GM23338 (cell line): ENCODE data around the gene RESP18. TPM values are rescaled to one million over a fixed set of nuclear protein-coding genes. Genes with fewer than 3 reads are reported as not detected.

Experiments
- ATAC-seq: fragments of 200-7000 bp; cut with Tn5 transposase; 3 replicates; pipeline ENCODE4 v1.9.1; 2020
- DNase-seq: peaks from one replicate; pipeline ENCODE4 v3.0.0-alpha.2; 2015; ENCODE audit warnings: low spot score
- H2AFZ ChIP-seq: fragments of 200-600 bp; sonication (generic); 2 replicates; pipeline ENCODE4 v1.8.0; 2016; ENCODE audit warnings: antibody characterized with exemption, mild to moderate bottlenecking, moderate library complexity
- H3F3A ChIP-seq: fragments of 200-600 bp; sonication (generic); replicated peaks from 2 replicates; pipeline ENCODE4 v1.8.0; 2017; ENCODE audit warnings: antibody characterized with exemption, mixed run types, low read depth
- H3K27ac ChIP-seq: fragments of 200-600 bp; sonication (generic); 2 replicates; pipeline ENCODE4 v1.6.1; 2016; ENCODE audit warnings: low read depth
- H3K27me3 ChIP-seq: fragments of 200-600 bp; sonication (generic); 2 replicates; pipeline ENCODE4 v1.8.0; 2016; ENCODE audit warnings: mild to moderate bottlenecking, mixed run types, moderate library complexity; ENCODE audit not compliant: insufficient read depth
- H3K36me3 ChIP-seq: fragments of 200-600 bp; sonication (generic); 2 replicates; pipeline ENCODE4 v1.8.0; 2016; ENCODE audit warnings: mild to moderate bottlenecking; ENCODE audit not compliant: insufficient read depth
- H3K4me1 ChIP-seq: fragments of 200-600 bp; sonication (generic); 2 replicates; pipeline ENCODE4 v1.8.0; 2016; ENCODE audit warnings: mild to moderate bottlenecking, moderate library complexity; ENCODE audit not compliant: insufficient read depth
- H3K4me2 ChIP-seq: fragments of 200-600 bp; sonication (generic); 2 replicates; pipeline ENCODE4 v1.7.1; 2017; ENCODE audit warnings: mixed run types
- H3K4me3 ChIP-seq: fragments of 200-600 bp; sonication (generic); 2 replicates; pipeline ENCODE4 v1.6.1; 2016; ENCODE audit warnings: mixed run types
- H3K79me2 ChIP-seq: fragments of 200-600 bp; sonication (generic); replicated peaks from 2 replicates; pipeline ENCODE4 v1.8.0; 2017; ENCODE audit warnings: mild to moderate bottlenecking; ENCODE audit not compliant: insufficient read depth
- H3K9me2 ChIP-seq: fragments of 200-600 bp; sonication (generic); 2 replicates; pipeline ENCODE4 v1.8.0; 2017; ENCODE audit not compliant: insufficient read depth
- H4K20me1 ChIP-seq: fragments of 200-600 bp; sonication (generic); replicated peaks from 2 replicates; pipeline ENCODE4 v1.8.0; 2017; ENCODE audit warnings: mild to moderate bottlenecking; ENCODE audit not compliant: insufficient read depth
- H3K27ac Mint-ChIP-seq: 2 replicates; pipeline ENCODE4 v1.8.0; 2020; ENCODE audit warnings: inconsistent platforms, mild to moderate bottlenecking, moderate library complexity, mixed read lengths
- H3K27me3 Mint-ChIP-seq: 3 replicates; pipeline ENCODE4 v1.8.0; 2022; ENCODE audit warnings: low read depth, mild to moderate bottlenecking, moderate library complexity, mixed read lengths, inconsistent platforms; ENCODE audit not compliant: insufficient read depth, poor library complexity
- H3K36me3 Mint-ChIP-seq: 3 replicates; pipeline ENCODE4 v1.8.0; 2021; ENCODE audit warnings: low read depth, mild to moderate bottlenecking, inconsistent platforms, moderate library complexity, mixed read lengths
- H3K4me1 Mint-ChIP-seq: 3 replicates; pipeline ENCODE4 v1.8.0; 2020; ENCODE audit warnings: mild to moderate bottlenecking, inconsistent platforms, mixed read lengths
- H3K4me3 Mint-ChIP-seq: 3 replicates; pipeline ENCODE4 v1.8.0; 2021; ENCODE audit warnings: moderate library complexity, mild to moderate bottlenecking, inconsistent platforms, mixed read lengths
- H3K9me3 Mint-ChIP-seq: 3 replicates; pipeline ENCODE4 v1.8.0; 2020; ENCODE audit warnings: moderate library complexity, mild to moderate bottlenecking, inconsistent platforms, mixed read lengths
- CREB1 ChIP-seq: fragments of 250-450 bp; sonication (Bioruptor Pico); IDR thresholded peaks from 2 replicates; pipeline ENCODE4 v1.5.0; 2020; ENCODE audit warnings: low read depth, mild to moderate bottlenecking, moderate library complexity
- CTCF ChIP-seq, 2 experiments: fragments of 200-600 bp in 1 of 2; sonication (generic) in 1 of 2; conservative IDR thresholded peaks; 2 replicates each; pipeline versions ENCODE4 v1.5.1 to v1.6.1; 2016 to 2017; ENCODE audit warnings: antibody characterized with exemption in 2 of 2, low read depth in 2 of 2, mild to moderate bottlenecking in 2 of 2, moderate library complexity in 1 of 2
- ETS1 ChIP-seq: IDR thresholded peaks from 2 replicates; pipeline ENCODE4 v1.6.1; 2016; ENCODE audit warnings: antibody characterized with exemption
- EZH2 ChIP-seq: fragments of 200-600 bp; sonication (generic); IDR thresholded peaks from one replicate; pipeline ENCODE4 v1.8.0; 2017; ENCODE audit warnings: antibody characterized with exemption, mild to moderate bottlenecking, low read depth; ENCODE audit not compliant: unreplicated experiment
- EZH2phosphoT487 ChIP-seq: fragments of 200-600 bp; sonication (generic); IDR thresholded peaks from one replicate; pipeline ENCODE4 v1.8.1; 2018; ENCODE audit warnings: antibody characterized with exemption; ENCODE audit not compliant: unreplicated experiment
- JUNB ChIP-seq: IDR thresholded peaks from one replicate; pipeline ENCODE4 v1.6.1; 2016; ENCODE audit warnings: antibody characterized with exemption; ENCODE audit not compliant: unreplicated experiment
- NANOG ChIP-seq: IDR thresholded peaks from 2 replicates; pipeline ENCODE4 v1.6.1; 2016; ENCODE audit warnings: antibody characterized with exemption, borderline replicate concordance
- POLR2AphosphoS5 ChIP-seq: IDR thresholded peaks from 2 replicates; pipeline ENCODE4 v1.6.1; 2016; ENCODE audit warnings: antibody characterized with exemption, low read depth
- REST ChIP-seq: IDR thresholded peaks from one replicate; pipeline ENCODE4 v1.6.1; 2018; ENCODE audit warnings: antibody characterized with exemption; ENCODE audit not compliant: unreplicated experiment
- STAT1 ChIP-seq: IDR thresholded peaks from one replicate; pipeline ENCODE4 v1.6.1; 2016; ENCODE audit warnings: antibody characterized with exemption; ENCODE audit not compliant: unreplicated experiment
- ZNF114 ChIP-seq: fragments of 250-450 bp; sonication (Bioruptor Pico); IDR thresholded peaks from 2 replicates; pipeline ENCODE4 v1.5.0; 2020; ENCODE audit warnings: mild to moderate bottlenecking, moderate library complexity
- ZNF331 ChIP-seq: fragments of 250-450 bp; sonication (Bioruptor Pico); IDR thresholded peaks from 2 replicates; pipeline ENCODE4 v1.5.0; 2020; ENCODE audit warnings: low read depth, mild to moderate bottlenecking, moderate library complexity
- ZNF462 ChIP-seq: fragments of 250-450 bp; sonication (Bioruptor Pico); IDR thresholded peaks from 2 replicates; pipeline ENCODE4 v1.5.0; 2020; ENCODE audit warnings: mild to moderate bottlenecking, moderate library complexity
- polyA plus RNA-seq: library from polyadenylated mRNA; unstranded; fragments of >200 nt; fragmentation: Nextera tagmentation; extraction: Ambion mirVana; gene quantifications from 2 replicates; pipeline ENCODE4 v1.2.1, GENCODE V29; 2016
- total RNA-seq: library from RNA; depleted of rRNA; stranded (reverse); fragments of >200 nt; shearing (Covaris generic); gene quantifications from 2 replicates; pipeline ENCODE4 v1.2.3, GENCODE V29; 2014

Gene RESP18
- total and polyA plus RNA-seq, 2 experiments from 2014 or later, result not detected

GRCh38 chr2:219296631-219297391, 35.7 kb downstream of the RESP18 start:
- Mint-ChIP-seq H3K27ac (no peak overlapping the region), H3K9me3 (no peaks in the 10 kb centered on the region; the same call in 1 of the 3 replicates), H3K4me3 (no peak overlapping the region), H3K36me3 (no peaks in the 10 kb centered on the region; the same call in 2 of the 3 replicates), H3K27me3 (peaks cover 36% of the 10 kb centered on the region), H3K4me1 (peaks cover 12% of the 10 kb centered on the region)
- Histone ChIP-seq H3K4me3 (no peak overlapping the region), H3K4me1 (peaks cover 9% of the 10 kb centered on the region), H3K36me3 (no peaks in the 10 kb centered on the region), H3K79me2 (no peaks in the 10 kb centered on the region), H3K27ac (no peak overlapping the region), H3K27me3 (peaks cover 19% of the 10 kb centered on the region), H3F3A (peaks cover 5% of the 10 kb centered on the region; the same call in 1 of the 2 replicates), H3K4me2 (no peak overlapping the region), H4K20me1 (no peaks in the 10 kb centered on the region), H2AFZ (no peak overlapping the region), H3K9me2 (no peaks in the 10 kb centered on the region)
- no peak for ATAC-seq
- no peak for DNase-seq
- TF ChIP-seq REST (no peak), POLR2AphosphoS5 (no peak), EZH2 (no peak), EZH2phosphoT487 (no peak), JUNB (no peak), ZNF462 (CRISPR knock-in tag) (no peak), STAT1 (no peak), CREB1 (CRISPR knock-in tag) (no peak), ETS1 (no peak), ZNF331 (CRISPR knock-in tag) (no peak), NANOG (no peak), CTCF (conservative IDR thresholded peaks at IDR 0.05; ENCODE audit: low read depth in 2 of 2) (no peak), ZNF114 (CRISPR knock-in tag) (no peak)
